ENCODE results near the gene ZGLP1.

Gene ZGLP1

GRCh38 chr19:10256551-10256950 is 53.1 kb downstream of the ZGLP1 start:
- Histone ChIP-seq H3K4me1 (ENCODE audit: insufficient read depth, low read length, severe bottlenecking) (peaks cover 12% of the 10 kb centered on the region), H3F3A (ENCODE audit: insufficient read depth, low read length) (no peaks in the 10 kb centered on the region), H3K36me3 (ENCODE audit: insufficient read depth, low read length) (peaks cover 63% of the 10 kb centered on the region), H3K27ac (ENCODE audit: low read depth, low read length, poor library complexity, severe bottlenecking) (no peak overlapping the region), H3K9ac (ENCODE audit: low read length) (no peak overlapping the region), H3K4me3 (ENCODE audit: low read depth, low read length, poor library complexity, severe bottlenecking) (no peak overlapping the region), H2AFZ (ENCODE audit: low read length) (no peak overlapping the region), H3K9me2 (ENCODE audit: low read depth, low read length) (no peaks in the 10 kb centered on the region), H3K79me2 (ENCODE audit: insufficient read depth, low read length) (peaks cover 8% of the 10 kb centered on the region), H3K9me3 (ENCODE audit: low read length) (no peaks in the 10 kb centered on the region), H3K4me2 (ENCODE audit: low read length) (no peak overlapping the region), H3K27me3 (ENCODE audit: insufficient read depth, low read length) (no peaks in the 10 kb centered on the region), H4K20me1 (ENCODE audit: insufficient read depth, low read length) (no peaks in the 10 kb centered on the region)
- TF ChIP-seq EZH2 (IDR thresholded peaks at IDR 0.05; ENCODE audit: borderline replicate concordance, low read length) (no peak), CTCF (IDR thresholded peaks at IDR 0.05; ENCODE audit: low read length) (no peak)

GRCh38 chr19:10255358-10255757 is 54.3 kb downstream of the ZGLP1 start:
- Histone ChIP-seq H3K27me3 (ENCODE audit: insufficient read depth, low read length) (no peaks in the 10 kb centered on the region), H3K4me2 (ENCODE audit: low read length) (no peak overlapping the region), H3F3A (ENCODE audit: insufficient read depth, low read length) (no peaks in the 10 kb centered on the region), H3K9ac (ENCODE audit: low read length) (no peak overlapping the region), H3K9me3 (ENCODE audit: low read length) (no peaks in the 10 kb centered on the region), H3K4me3 (ENCODE audit: low read depth, low read length, poor library complexity, severe bottlenecking) (no peak overlapping the region), H3K36me3 (ENCODE audit: insufficient read depth, low read length) (peaks cover 61% of the 10 kb centered on the region), H4K20me1 (ENCODE audit: insufficient read depth, low read length) (no peaks in the 10 kb centered on the region), H3K4me1 (ENCODE audit: insufficient read depth, low read length, severe bottlenecking) (peaks cover 20% of the 10 kb centered on the region), H2AFZ (ENCODE audit: low read length) (no peak overlapping the region), H3K9me2 (ENCODE audit: low read depth, low read length) (no peaks in the 10 kb centered on the region), H3K79me2 (ENCODE audit: insufficient read depth, low read length) (peaks cover 8% of the 10 kb centered on the region), H3K27ac (ENCODE audit: low read depth, low read length, poor library complexity, severe bottlenecking) (no peak overlapping the region)
- TF ChIP-seq CTCF (IDR thresholded peaks at IDR 0.05; ENCODE audit: low read length) (no peak), EZH2 (IDR thresholded peaks at IDR 0.05; ENCODE audit: borderline replicate concordance, low read length) (no peak)

Measured in OCI-LY1 (cell line).